Esophagus muscularis mucosa (tissue), 3 donors: Measurements from ENCODE around the gene ARL13B.

Experiments used
- POLR2A ChIP-seq: fragments of 450-650 bp; IDR thresholded peaks from one replicate; pipeline ENCODE4 v1.6.1; 2017; ENCODE audit warnings: antibody characterized with exemption, moderate library complexity, mild to moderate bottlenecking, low read depth
- POLR2AphosphoS5 ChIP-seq, 2 donors: sonication (generic); formaldehyde crosslinking; IDR thresholded peaks; one replicate each; pipeline ENCODE4 v1.6.1; 2017; ENCODE audit warnings: antibody characterized with exemption in 2 of 2
- TF ChIP-seq, protein P1 (sequence below), 3 experiments: fragments of 200-600 bp in 2 of 3; fragments of 450-650 bp in 1 of 3; sonication (generic) in 2 of 3; IDR thresholded peaks; one replicate each; pipeline ENCODE4 v1.5.1; 2017 to 2019; ENCODE audit warnings: antibody characterized with exemption in 3 of 3, mild to moderate bottlenecking in 2 of 3, moderate library complexity in 1 of 3

DNA sequence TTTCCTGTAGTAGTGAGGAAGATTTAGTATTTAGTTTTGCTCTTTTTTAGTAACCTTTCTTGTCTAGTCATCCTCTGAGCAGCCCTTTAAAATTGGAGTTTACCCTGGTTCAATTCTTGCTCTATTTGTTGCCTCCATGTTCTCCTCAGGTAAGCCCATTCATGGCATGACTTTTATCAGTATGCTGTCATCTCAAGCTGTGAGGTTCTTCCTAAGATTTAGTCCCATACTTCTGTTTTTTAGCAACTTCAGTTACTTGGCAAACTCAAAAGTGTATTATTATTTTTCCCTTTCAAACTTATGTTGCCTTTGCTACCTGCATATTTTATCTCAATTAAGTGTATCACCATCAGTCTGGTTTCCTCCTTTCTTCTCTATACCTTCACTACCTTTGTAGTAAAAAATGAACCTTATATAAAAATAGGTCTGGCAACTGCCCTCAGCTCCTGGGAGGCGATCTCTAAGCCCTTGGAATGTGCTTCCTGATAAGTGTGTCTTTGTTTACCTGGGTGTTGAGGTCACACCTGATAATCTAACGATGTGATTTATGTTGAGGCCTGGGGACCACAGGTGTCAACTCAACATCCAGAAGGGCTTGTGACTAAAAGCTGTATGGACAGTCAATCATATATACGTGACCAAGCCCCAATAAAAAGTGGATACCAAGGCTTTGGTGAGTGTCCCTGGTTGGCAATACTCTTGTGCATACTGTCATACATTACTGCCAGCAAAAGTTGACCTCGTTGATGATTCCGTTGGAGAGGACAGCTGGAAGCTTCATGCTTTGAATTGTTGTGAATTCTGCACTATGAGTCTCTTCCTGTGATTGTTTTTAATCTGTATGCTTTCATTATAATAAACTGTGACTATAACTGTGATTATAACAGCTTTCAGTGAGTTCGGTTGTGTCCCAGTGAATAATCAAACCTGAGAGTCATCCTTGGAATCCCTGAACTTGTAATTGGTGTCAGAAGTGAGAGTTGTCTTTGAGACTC lies 86.8 kb downstream of the ARL13B start:
- TF ChIP-seq, protein P1, sequence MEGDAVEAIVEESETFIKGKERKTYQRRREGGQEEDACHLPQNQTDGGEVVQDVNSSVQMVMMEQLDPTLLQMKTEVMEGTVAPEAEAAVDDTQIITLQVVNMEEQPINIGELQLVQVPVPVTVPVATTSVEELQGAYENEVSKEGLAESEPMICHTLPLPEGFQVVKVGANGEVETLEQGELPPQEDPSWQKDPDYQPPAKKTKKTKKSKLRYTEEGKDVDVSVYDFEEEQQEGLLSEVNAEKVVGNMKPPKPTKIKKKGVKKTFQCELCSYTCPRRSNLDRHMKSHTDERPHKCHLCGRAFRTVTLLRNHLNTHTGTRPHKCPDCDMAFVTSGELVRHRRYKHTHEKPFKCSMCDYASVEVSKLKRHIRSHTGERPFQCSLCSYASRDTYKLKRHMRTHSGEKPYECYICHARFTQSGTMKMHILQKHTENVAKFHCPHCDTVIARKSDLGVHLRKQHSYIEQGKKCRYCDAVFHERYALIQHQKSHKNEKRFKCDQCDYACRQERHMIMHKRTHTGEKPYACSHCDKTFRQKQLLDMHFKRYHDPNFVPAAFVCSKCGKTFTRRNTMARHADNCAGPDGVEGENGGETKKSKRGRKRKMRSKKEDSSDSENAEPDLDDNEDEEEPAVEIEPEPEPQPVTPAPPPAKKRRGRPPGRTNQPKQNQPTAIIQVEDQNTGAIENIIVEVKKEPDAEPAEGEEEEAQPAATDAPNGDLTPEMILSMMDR (IDR thresholded peaks at IDR 0.05), result no peak
- TF ChIP-seq POLR2AphosphoS5 (IDR thresholded peaks at IDR 0.05), result no peak
- no peak for TF ChIP-seq POLR2A
